ENCODE results near the gene MYEF2. TPM values are rescaled to one million over a fixed set of nuclear protein-coding genes. Genes with fewer than 3 reads are reported as not detected.

Gene MYEF2
- total RNA-seq, 1 experiment from 2014 or later, result 111 TPM

DNA sequence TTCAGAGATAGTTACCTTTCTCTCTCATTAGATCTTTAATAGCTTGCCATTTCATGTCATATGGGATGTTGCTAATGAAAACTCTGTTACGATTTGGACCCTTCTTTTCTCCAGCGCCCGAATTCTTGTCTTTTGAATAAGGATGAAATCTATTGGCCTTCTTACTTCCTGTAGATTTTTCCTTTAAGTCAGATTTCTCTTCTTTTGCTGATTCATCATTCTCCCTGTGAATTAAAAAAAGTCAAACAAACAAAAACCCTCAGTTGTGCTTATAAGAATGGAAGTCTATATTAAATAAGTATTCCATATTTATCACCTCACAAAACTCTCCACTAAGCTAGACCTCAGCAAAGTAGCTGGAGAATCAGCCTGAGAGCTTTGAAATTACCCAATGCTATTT is 9.5 kb downstream of the MYEF2 start:
- Mint-ChIP-seq H3K4me3 (no peak overlapping the region), H3K27ac (no peak overlapping the region), H3K9me3 (no peaks in the 10 kb centered on the region), H3K27me3 (ENCODE audit: low read depth) (no peaks in the 10 kb centered on the region), H3K36me3 (peaks cover 34% of the 10 kb centered on the region), H3K4me1 (peaks cover 35% of the 10 kb centered on the region)
- no peak for ATAC-seq
- ChIA-PET CTCF (no interaction called here), POLR2A (no interaction called here)
- DNase-seq (ENCODE audit: low spot score), result no peak
- TF ChIP-seq, protein P1, sequence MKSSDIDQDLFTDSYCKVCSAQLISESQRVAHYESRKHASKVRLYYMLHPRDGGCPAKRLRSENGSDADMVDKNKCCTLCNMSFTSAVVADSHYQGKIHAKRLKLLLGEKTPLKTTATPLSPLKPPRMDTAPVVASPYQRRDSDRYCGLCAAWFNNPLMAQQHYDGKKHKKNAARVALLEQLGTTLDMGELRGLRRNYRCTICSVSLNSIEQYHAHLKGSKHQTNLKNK (CRISPR knock-in tag; IDR thresholded peaks at IDR 0.05), result no peak
- no peak for TF ChIP-seq ZNF121 (CRISPR knock-in tag; IDR thresholded peaks at IDR 0.05)
- TF ChIP-seq, protein P2, sequence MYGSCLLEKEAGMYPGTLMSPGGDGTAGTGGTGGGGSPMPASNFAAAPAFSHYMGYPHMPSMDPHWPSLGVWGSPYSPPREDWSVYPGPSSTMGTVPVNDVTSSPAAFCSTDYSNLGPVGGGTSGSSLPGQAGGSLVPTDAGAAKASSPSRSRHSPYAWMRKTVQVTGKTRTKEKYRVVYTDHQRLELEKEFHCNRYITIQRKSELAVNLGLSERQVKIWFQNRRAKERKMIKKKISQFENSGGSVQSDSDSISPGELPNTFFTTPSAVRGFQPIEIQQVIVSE (CRISPR knock-in tag; IDR thresholded peaks at IDR 0.05; ENCODE audit: borderline replicate concordance), result no peak
- TF ChIP-seq, protein P3, sequence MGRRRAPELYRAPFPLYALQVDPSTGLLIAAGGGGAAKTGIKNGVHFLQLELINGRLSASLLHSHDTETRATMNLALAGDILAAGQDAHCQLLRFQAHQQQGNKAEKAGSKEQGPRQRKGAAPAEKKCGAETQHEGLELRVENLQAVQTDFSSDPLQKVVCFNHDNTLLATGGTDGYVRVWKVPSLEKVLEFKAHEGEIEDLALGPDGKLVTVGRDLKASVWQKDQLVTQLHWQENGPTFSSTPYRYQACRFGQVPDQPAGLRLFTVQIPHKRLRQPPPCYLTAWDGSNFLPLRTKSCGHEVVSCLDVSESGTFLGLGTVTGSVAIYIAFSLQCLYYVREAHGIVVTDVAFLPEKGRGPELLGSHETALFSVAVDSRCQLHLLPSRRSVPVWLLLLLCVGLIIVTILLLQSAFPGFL (CRISPR knock-in tag; IDR thresholded peaks at IDR 0.05; ENCODE audit: borderline replicate concordance), result no peak
- TF ChIP-seq ZNF219 (CRISPR knock-in tag; IDR thresholded peaks at IDR 0.05; ENCODE audit: borderline replicate concordance), result no peak
- TF ChIP-seq, protein P4, sequence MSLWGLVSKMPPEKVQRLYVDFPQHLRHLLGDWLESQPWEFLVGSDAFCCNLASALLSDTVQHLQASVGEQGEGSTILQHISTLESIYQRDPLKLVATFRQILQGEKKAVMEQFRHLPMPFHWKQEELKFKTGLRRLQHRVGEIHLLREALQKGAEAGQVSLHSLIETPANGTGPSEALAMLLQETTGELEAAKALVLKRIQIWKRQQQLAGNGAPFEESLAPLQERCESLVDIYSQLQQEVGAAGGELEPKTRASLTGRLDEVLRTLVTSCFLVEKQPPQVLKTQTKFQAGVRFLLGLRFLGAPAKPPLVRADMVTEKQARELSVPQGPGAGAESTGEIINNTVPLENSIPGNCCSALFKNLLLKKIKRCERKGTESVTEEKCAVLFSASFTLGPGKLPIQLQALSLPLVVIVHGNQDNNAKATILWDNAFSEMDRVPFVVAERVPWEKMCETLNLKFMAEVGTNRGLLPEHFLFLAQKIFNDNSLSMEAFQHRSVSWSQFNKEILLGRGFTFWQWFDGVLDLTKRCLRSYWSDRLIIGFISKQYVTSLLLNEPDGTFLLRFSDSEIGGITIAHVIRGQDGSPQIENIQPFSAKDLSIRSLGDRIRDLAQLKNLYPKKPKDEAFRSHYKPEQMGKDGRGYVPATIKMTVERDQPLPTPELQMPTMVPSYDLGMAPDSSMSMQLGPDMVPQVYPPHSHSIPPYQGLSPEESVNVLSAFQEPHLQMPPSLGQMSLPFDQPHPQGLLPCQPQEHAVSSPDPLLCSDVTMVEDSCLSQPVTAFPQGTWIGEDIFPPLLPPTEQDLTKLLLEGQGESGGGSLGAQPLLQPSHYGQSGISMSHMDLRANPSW (CRISPR knock-in tag; conservative IDR thresholded peaks at IDR 0.05; ENCODE audit: low read depth), result no peak
- no peak for TF ChIP-seq EMX1 (CRISPR knock-in tag; IDR thresholded peaks at IDR 0.05)
- TF ChIP-seq, protein P5, sequence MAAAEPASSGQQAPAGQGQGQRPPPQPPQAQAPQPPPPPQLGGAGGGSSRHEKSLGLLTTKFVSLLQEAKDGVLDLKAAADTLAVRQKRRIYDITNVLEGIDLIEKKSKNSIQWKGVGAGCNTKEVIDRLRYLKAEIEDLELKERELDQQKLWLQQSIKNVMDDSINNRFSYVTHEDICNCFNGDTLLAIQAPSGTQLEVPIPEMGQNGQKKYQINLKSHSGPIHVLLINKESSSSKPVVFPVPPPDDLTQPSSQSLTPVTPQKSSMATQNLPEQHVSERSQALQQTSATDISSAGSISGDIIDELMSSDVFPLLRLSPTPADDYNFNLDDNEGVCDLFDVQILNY (CRISPR knock-in tag; IDR thresholded peaks at IDR 0.05), result no peak
- TF ChIP-seq ZNF671 (CRISPR knock-in tag; IDR thresholded peaks at IDR 0.05), result no peak
- TF ChIP-seq CREM (CRISPR knock-in tag; IDR thresholded peaks at IDR 0.05), result no peak
- TF ChIP-seq FOXP1 (CRISPR knock-in tag; IDR thresholded peaks at IDR 0.05; ENCODE audit: borderline replicate concordance), result no peak
- no peak for TF ChIP-seq ETV6 (CRISPR knock-in tag; IDR thresholded peaks at IDR 0.05)
- TF ChIP-seq, protein P6, sequence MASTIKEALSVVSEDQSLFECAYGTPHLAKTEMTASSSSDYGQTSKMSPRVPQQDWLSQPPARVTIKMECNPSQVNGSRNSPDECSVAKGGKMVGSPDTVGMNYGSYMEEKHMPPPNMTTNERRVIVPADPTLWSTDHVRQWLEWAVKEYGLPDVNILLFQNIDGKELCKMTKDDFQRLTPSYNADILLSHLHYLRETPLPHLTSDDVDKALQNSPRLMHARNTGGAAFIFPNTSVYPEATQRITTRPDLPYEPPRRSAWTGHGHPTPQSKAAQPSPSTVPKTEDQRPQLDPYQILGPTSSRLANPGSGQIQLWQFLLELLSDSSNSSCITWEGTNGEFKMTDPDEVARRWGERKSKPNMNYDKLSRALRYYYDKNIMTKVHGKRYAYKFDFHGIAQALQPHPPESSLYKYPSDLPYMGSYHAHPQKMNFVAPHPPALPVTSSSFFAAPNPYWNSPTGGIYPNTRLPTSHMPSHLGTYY (CRISPR knock-in tag; IDR thresholded peaks at IDR 0.05), result no peak
- no peak for TF ChIP-seq SMAD3 (CRISPR knock-in tag; IDR thresholded peaks at IDR 0.05; ENCODE audit: borderline replicate concordance)
- TF ChIP-seq, protein P7, sequence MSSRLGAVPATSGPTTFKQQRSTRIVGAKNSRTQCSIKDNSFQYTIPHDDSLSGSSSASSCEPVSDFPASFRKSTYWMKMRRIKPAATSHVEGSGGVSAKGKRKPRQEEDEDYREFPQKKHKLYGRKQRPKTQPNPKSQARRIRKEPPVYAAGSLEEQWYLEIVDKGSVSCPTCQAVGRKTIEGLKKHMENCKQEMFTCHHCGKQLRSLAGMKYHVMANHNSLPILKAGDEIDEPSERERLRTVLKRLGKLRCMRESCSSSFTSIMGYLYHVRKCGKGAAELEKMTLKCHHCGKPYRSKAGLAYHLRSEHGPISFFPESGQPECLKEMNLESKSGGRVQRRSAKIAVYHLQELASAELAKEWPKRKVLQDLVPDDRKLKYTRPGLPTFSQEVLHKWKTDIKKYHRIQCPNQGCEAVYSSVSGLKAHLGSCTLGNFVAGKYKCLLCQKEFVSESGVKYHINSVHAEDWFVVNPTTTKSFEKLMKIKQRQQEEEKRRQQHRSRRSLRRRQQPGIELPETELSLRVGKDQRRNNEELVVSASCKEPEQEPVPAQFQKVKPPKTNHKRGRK (CRISPR knock-in tag; IDR thresholded peaks at IDR 0.05; ENCODE audit: borderline replicate concordance), result no peak

DNA sequence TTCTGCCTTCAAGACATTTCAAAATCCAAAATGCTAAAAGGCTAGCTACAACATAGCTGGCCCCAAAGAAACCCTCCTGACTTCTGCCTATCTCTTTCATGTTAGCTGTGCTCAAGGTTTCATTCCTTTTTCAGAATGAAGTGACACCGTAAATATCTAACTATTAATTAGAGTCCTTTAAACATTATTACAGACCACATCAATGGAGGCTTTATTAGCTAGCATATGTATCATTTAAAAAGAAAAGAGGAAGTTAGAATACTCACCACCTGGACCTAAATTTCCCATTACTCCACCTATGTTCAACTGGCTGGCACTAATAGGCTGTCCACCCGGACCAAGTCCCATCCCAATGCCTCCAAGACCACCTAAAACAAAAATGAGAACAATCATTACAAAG is 24.6 kb downstream of the MYEF2 start:
- POLR2A ChIA-PET, result no interaction called here
- Mint-ChIP-seq H3K4me1 (peaks cover 26% of the 10 kb centered on the region), H3K36me3 (peaks cover 40% of the 10 kb centered on the region), H3K4me3 (no peak overlapping the region), H3K27ac (no peak overlapping the region), H3K9me3 (no peaks in the 10 kb centered on the region), H3K27me3 (ENCODE audit: low read depth) (no peaks in the 10 kb centered on the region)
- CTCF ChIA-PET, result no interaction called here
- DNase-seq (ENCODE audit: low spot score) (no peak), ATAC-seq (no peak)
- TF ChIP-seq SMAD3 (CRISPR knock-in tag; IDR thresholded peaks at IDR 0.05; ENCODE audit: borderline replicate concordance), result no peak
- no peak for TF ChIP-seq JUN (CRISPR knock-in tag; IDR thresholded peaks at IDR 0.05)
- TF ChIP-seq, protein P8, sequence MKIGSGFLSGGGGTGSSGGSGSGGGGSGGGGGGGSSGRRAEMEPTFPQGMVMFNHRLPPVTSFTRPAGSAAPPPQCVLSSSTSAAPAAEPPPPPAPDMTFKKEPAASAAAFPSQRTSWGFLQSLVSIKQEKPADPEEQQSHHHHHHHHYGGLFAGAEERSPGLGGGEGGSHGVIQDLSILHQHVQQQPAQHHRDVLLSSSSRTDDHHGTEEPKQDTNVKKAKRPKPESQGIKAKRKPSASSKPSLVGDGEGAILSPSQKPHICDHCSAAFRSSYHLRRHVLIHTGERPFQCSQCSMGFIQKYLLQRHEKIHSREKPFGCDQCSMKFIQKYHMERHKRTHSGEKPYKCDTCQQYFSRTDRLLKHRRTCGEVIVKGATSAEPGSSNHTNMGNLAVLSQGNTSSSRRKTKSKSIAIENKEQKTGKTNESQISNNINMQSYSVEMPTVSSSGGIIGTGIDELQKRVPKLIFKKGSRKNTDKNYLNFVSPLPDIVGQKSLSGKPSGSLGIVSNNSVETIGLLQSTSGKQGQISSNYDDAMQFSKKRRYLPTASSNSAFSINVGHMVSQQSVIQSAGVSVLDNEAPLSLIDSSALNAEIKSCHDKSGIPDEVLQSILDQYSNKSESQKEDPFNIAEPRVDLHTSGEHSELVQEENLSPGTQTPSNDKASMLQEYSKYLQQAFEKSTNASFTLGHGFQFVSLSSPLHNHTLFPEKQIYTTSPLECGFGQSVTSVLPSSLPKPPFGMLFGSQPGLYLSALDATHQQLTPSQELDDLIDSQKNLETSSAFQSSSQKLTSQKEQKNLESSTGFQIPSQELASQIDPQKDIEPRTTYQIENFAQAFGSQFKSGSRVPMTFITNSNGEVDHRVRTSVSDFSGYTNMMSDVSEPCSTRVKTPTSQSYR (CRISPR knock-in tag; IDR thresholded peaks at IDR 0.05), result no peak
- TF ChIP-seq GTF2I (CRISPR knock-in tag; conservative IDR thresholded peaks at IDR 0.05), result no peak
- TF ChIP-seq GRHL2 (CRISPR knock-in tag; IDR thresholded peaks at IDR 0.05; ENCODE audit: insufficient replicate concordance, severe bottlenecking), result no peak
- TF ChIP-seq, protein P9, sequence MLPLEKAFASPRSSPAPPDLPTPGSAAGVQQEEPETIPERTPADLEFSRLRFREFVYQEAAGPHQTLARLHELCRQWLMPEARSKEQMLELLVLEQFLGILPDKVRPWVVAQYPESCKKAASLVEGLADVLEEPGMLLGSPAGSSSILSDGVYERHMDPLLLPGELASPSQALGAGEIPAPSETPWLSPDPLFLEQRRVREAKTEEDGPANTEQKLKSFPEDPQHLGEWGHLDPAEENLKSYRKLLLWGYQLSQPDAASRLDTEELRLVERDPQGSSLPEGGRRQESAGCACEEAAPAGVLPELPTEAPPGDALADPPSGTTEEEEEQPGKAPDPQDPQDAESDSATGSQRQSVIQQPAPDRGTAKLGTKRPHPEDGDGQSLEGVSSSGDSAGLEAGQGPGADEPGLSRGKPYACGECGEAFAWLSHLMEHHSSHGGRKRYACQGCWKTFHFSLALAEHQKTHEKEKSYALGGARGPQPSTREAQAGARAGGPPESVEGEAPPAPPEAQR (CRISPR knock-in tag; IDR thresholded peaks at IDR 0.05), result no peak
- TF ChIP-seq ATF1 (CRISPR knock-in tag; IDR thresholded peaks at IDR 0.05), result no peak
- no peak for TF ChIP-seq CREB1 (CRISPR knock-in tag; IDR thresholded peaks at IDR 0.05)

Data from WTC11 (cell line).